ENCODE data around the gene HAUS8.

DNA sequence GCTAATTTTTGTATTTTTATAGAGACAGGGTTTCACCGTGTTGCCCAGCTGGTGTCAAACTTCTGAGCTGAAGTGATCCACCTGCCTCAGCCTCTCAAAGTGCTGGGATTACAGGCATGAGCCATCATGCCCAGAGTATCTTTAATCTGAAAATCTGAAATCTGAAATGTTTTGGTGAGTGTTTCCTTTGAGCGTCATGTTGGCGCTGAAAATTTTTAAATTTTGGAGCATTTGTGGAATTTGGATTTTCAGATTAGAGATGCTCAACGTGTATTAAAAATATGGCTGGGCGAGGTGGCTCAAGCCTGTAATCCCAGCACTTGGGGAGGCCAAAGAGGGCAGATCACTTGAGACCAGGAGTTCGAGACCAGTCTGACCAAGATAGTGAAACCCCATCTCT lies 43.5 kb downstream of the HAUS8 start:
- no peak for TF ChIP-seq POLR2A (IDR thresholded peaks at IDR 0.05; ENCODE audit: low read length)
- no peak for TF ChIP-seq GATA1 (IDR thresholded peaks at IDR 0.05; ENCODE audit: low read depth, low read length)
